Subcutaneous adipose tissue (tissue), 4 donors: Measurements from ENCODE around the gene FAM193A. TPM values are rescaled to one million over a fixed set of nuclear protein-coding genes. Genes with fewer than 3 reads are reported as not detected.

ENCODE experiments used
- total RNA-seq, 4 donors: library from RNA; depleted of rRNA; stranded (reverse); fragments of >200 nt; gene quantifications; one replicate each; pipeline ENCODE4 v1.1.0, GENCODE V29; 2016
- TF ChIP-seq, protein P1 (sequence below): fragments of 450-650 bp; IDR thresholded peaks from one replicate; pipeline ENCODE4 v1.5.1; 2016; ENCODE audit warnings: low read depth, mild to moderate bottlenecking, control low read depth, antibody characterized with exemption, moderate library complexity

Gene FAM193A
- total RNA-seq, 4 donors from 2014 or later = 16.5 to 39.2 (median 24.0) TPM

DNA sequence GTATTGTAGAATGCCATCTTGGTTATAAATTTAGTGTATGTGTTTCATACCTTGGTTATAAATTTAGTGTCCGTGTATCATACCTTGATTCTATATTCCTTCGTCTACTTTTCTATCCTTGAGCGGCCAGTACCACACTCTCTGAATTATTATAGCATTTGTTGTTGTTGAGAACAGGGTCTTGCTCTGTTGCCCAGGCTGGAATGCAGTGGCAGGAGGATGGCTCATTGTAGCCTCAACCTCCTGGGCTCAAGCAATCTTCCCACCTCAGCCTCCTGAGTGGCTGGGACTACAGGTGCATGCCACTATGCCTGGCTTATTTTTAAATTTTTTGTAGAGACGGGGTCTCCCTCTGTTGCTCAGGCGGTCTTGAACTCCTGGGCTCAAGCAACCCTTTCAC, 50.1 kb downstream of the FAM193A start:
- TF ChIP-seq, protein P1, sequence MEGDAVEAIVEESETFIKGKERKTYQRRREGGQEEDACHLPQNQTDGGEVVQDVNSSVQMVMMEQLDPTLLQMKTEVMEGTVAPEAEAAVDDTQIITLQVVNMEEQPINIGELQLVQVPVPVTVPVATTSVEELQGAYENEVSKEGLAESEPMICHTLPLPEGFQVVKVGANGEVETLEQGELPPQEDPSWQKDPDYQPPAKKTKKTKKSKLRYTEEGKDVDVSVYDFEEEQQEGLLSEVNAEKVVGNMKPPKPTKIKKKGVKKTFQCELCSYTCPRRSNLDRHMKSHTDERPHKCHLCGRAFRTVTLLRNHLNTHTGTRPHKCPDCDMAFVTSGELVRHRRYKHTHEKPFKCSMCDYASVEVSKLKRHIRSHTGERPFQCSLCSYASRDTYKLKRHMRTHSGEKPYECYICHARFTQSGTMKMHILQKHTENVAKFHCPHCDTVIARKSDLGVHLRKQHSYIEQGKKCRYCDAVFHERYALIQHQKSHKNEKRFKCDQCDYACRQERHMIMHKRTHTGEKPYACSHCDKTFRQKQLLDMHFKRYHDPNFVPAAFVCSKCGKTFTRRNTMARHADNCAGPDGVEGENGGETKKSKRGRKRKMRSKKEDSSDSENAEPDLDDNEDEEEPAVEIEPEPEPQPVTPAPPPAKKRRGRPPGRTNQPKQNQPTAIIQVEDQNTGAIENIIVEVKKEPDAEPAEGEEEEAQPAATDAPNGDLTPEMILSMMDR = no peak

DNA sequence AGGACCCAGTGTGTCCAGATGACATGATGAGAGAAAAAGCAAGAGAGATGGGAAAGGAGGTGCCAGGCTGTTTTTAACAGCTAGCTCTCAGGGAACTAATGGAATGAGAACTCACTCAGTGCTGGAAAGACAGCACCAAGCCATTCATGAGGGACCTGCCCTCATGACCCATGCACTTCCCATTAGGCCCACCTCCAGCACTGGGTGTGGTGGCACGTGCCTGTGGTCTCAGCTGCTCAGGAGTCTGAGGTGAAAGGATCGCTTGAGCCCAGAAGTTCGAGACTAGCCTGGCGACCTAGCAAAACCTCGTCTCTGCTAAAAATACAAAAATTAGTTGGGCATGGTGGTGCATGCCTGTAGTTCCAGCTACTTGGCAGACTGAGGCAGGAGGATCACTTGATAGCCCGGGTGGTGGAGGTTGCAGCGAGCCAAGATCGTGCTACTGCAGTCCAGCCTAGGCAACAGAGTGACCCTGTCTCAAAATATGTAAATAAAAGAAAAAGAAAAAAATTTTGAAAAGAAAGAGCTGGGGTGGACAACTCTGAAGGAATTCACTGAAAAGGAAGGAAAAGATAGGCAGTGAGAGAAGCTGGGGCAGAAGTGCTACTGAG, 50.9 kb downstream of the FAM193A start:
- TF ChIP-seq, protein P1 = no peak

DNA sequence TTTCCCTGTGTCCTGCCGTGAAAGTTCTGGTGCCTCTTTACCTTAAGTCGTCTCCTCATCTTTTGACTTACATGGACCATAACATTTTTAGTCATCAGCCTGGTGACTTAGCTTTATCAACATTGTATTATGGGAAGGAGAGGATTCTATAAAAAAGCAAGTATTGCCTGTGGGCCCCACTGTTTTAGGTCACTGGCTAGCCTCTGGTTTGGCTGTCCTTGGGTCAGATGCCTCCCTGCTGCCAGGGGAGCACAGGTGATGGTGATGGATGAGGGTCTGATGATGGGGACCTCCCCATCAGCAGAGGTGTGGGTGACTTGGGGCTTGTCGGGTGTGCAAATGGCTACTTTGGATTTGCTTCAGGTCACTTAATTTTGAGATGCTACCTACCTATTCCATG, 51.8 kb downstream of the FAM193A start:
- TF ChIP-seq, protein P1 = no peak

DNA sequence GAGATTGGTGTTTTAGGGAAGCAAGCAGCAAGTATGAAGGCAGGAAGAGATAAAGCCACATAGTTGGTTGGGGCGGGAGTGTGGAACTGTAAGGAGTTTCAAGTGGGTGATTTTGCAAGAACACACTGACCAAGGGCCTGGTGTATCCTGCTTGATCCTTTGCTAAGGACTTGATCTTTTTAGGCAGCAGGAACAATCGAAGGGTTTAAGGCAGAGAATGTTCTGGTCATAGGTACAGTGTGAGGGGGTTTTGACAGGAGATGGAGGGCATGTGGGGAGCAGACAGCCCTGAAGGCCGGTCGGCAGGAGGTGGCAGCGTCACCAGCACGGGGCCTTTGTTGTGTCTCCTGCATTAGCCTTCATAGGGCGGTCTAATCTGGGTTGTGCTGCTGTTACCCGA, 54.7 kb downstream of the FAM193A start:
- TF ChIP-seq, protein P1 = no peak

DNA sequence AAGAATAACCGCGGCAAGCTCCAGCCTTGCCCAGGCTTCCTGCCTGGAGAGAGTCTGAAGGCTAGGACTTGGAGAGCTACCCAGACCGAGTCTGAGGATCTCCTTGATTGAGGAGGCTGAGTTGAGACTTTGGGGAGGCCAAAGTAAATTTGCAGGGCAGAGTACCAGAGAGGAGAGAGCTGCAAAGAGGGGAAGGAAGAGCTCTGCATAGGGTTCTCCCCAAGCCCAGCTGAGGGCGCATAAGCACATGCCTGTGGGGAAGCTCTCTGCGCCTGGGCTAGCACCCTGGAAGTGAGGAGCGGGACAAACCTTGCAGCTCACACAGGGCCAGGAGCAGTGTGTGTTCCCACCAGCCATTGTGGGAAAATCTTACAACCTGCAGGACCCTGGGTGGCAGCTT, 56.1 kb downstream of the FAM193A start:
- TF ChIP-seq, protein P1 = no peak

DNA sequence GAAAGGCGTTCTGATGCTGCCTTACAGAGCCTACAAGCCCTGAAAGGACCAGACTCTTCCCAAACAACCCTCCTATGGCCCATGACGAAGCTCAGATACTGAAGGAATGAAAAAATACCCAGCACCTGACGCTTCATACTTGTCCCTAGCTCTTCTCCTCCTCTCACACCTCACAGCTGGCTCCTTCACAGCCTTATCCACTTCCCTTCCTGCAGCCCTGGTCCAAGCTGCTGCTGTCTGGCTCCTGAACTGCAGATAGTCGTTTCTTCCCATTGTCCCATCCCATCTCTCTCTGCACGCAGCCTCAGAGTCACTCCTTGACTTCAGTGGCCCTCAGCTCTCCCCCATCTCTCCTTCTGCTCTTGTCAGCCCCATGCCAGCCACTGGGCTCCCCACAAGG, 56.6 kb downstream of the FAM193A start:
- TF ChIP-seq, protein P1 = no peak

DNA sequence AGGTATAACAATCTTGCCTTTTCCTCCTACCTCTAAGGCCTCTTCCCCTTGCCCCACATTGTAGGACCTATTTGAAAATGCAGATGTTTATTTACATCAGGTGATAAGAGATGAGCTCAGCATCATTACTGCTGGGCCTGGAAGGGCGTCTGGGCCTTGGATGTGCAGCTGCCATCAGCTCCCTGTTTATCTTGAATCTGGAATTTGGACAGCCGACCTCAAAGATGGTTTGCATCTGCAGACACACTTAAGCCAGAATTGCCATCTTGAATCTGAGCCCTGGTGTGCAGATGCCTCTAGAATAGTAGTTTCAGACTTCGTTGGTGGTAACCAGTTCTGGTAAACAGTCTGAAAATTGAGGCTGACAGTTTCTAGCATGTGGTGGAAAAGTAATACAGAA, 59.0 kb downstream of the FAM193A start:
- TF ChIP-seq, protein P1 = no peak
